H1 (cell line): ENCODE data around the gene CCDC12. TPM values are rescaled to one million over a fixed set of nuclear protein-coding genes. Genes with fewer than 3 reads are reported as not detected.
A peak's percentile ranks its signal among the peaks of the same experiment; 100 is the strongest.

Experiments used
- BACH1 ChIP-seq: IDR thresholded peaks from 2 replicates; pipeline ENCODE4 v1.6.1; 2012; ENCODE audit warnings: low read length, improper control_type of control experiment
- CTCF ChIP-seq, 3 experiments: IDR thresholded peaks; 1 replicate in 2 of 3; 2 replicates in 1 of 3; pipeline versions ENCODE4 v1.5.1 to v1.6.1; 2011; ENCODE audit warnings: low read length in 3 of 3, mild to moderate bottlenecking in 3 of 3, inconsistent platforms in 2 of 3, low read depth in 1 of 3, moderate library complexity in 1 of 3; ENCODE audit not compliant: insufficient read depth in 1 of 3; ENCODE audit errors: control extremely low read depth in 1 of 3
- EGR1 ChIP-seq: IDR thresholded peaks from 2 replicates; pipeline ENCODE4 v1.6.1; 2011; ENCODE audit warnings: low read depth, low read length, borderline replicate concordance
- RXRA ChIP-seq: IDR thresholded peaks from 2 replicates; pipeline ENCODE4 v1.6.1; 2011; ENCODE audit warnings: low read depth, mild to moderate bottlenecking, low read length, moderate library complexity; ENCODE audit not compliant: insufficient read depth
- polyA plus RNA-seq, 7 experiments: library from polyadenylated mRNA; depleted of rRNA in 3 of 7; stranded (reverse) in 5 of 7; unstranded in 2 of 7; fragments of >200 nt in 5 of 7; fragments of 200-250 nt in 2 of 7; gene quantifications; 1 replicate in 5 of 7; 2 replicates in 1 of 7; 4 replicates in 1 of 7; pipeline versions ENCODE4 v1.2.1 to v1.2.3, GENCODE V29; 2011 to 2013; ENCODE audit warnings: missing spikeins in 2 of 7, mixed read lengths in 2 of 7
- total RNA-seq: library from RNA; stranded (reverse); fragmentation: NEBNext Ultra II Directional; extraction: Animal tissue kit (Norgen Biotek cat#: 25700); gene quantifications from 2 replicates; pipeline ENCODE4 v1.2.1, GENCODE V29; 2021

The CCDC12 gene
- total and polyA plus RNA-seq, 2 of the 8 experiments (the other 6 are each of a cell fraction or from before 2014, with no cell fraction given) = 29.5 to 41.3 TPM

- TF ChIP-seq CTCF (IDR thresholded peaks at IDR 0.05; ENCODE audit: control extremely low read depth in 1 of 3, insufficient read depth in 1 of 3, low read depth in 1 of 3, low read length in 3 of 3) (peak in 1 of 3 experiments; percentile 17; a peak in 1 of 4 replicates), RXRA (0 out of 2 replicates have a peak, but pooled peaks have one; percentile 63), EGR1 (no peak), BACH1 (no peak)
Measured at GRCh38 chr3:46948830-46949671, 27.5 kb downstream of the CCDC12 start (continued).
